GM12892 (cell line): ENCODE measurements around the gene CPA5.

ENCODE experiments used
- DNase-seq: peaks from one replicate; pipeline ENCODE4 v3.0.0; 2011; ENCODE audit not compliant: insufficient read length
- FAIRE-seq: peaks from 2 replicates; lab custom pipeline; 2011; peaks lifted over from hg19 to GRCh38; lab: Jason Lieb, UNC
- POLR2A ChIP-seq: IDR thresholded peaks from 2 replicates; pipeline ENCODE4 v1.6.1; 2011; ENCODE audit warnings: low read depth, low read length, control low read depth
- POLR2AphosphoS5 ChIP-seq: IDR thresholded peaks from 2 replicates; pipeline ENCODE4 v1.6.1; 2011; ENCODE audit warnings: low read depth, low read length, control low read depth
- TAF1 ChIP-seq: IDR thresholded peaks from 2 replicates; pipeline ENCODE4 v1.6.1; 2011; ENCODE audit warnings: low read depth, mild to moderate bottlenecking, control low read depth, low read length, borderline replicate concordance

Gene CPA5

DNA sequence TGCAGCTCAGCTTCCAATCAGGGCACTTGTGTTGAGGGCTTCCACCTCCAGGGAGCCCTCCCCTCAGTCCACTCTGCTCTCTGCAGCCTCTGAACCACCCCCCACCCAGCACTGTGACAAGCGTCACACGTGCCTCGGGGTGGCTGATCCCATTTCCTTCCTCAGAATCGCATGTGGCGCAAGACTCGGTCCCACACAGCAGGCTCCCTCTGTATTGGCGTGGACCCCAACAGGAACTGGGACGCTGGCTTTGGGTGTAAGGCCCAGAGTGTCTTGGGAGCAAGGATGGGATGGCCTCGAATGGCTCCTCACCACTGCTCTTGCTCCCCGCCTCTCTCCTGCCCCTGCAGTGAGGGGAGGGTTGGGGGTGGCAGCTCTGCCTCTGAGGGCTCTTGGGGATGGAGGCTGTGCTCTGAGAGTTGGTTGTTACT is 39.8 kb downstream of the CPA5 start:
- DNase-seq, result no peak
- FAIRE-seq, result no peak
- TF ChIP-seq POLR2A (no peak), POLR2AphosphoS5 (no peak), TAF1 (no peak)

DNA sequence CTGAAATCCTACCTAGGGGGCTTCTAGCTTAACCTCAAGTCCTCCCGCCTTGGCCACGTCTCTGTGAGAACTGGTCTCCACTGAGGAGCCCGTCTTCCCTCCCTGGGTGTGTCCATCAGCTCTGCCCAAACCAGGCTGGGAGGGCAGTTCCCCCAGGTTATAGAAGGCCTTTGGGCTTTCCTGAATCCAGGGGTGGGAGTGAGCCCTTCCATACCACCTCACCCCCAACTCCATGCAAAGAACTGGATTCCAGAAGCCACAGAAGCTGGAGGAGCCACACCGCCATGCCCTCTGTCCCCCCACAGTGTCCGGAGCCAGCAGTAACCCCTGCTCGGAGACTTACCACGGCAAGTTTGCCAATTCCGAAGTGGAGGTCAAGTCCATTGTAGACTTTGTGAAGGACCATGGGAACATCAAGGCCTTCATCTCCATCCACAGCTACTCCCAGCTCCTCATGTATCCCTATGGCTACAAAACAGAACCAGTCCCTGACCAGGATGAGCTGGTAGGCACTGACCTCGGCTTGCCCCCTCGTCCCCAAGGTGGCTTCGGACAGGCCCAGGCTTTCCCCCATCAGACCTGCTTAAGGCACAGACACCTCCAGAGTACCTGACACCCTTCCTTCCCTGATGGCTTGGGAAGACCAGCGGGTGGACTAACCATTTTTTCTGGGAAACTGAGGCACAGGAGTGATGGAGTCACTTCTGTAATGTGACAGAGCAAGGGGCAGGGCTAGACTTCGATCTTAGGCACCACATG is 40.4 kb downstream of the CPA5 start:
- FAIRE-seq, result no peak
- no peak for DNase-seq
- TF ChIP-seq POLR2AphosphoS5, result no peak
- no peak for TF ChIP-seq TAF1
- no peak for TF ChIP-seq POLR2A

DNA sequence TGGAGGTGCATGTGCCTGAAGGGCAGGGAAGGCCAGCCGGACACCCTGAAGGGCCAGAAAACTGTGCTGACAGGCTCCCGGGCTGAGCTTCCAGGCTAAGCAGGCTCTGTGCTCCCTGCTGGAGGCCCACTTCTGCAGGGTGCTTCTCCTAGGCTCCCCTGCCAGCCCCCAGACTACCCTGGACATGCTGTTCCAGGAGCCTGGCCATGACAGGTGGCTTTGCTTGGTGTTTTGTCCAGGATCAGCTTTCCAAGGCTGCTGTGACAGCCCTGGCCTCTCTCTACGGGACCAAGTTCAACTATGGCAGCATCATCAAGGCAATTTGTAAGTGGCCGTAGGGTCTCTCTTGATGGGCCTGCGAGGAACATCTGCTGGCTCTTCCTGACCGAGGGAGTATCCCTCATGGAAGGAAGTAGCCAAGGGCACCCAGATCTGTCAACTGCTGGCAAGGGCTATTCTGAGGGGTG is 41.0 kb downstream of the CPA5 start:
- TF ChIP-seq TAF1 (no peak), POLR2A (no peak), POLR2AphosphoS5 (no peak)

GRCh38 chr7:130386876-130387275 is 42.3 kb downstream of the CPA5 start:
- FAIRE-seq (no peak), DNase-seq (no peak)
- no peak for TF ChIP-seq POLR2A
- TF ChIP-seq POLR2AphosphoS5, result no peak
- no peak for TF ChIP-seq TAF1

More for the DNA sequence above, 41.0 kb downstream of the CPA5 start:
- FAIRE-seq, result no peak
- DNase-seq, result no peak

GRCh38 chr7:130387306-130387627 is 42.7 kb downstream of the CPA5 start:
- TF ChIP-seq POLR2A (no peak), POLR2AphosphoS5 (no peak), TAF1 (no peak)
- FAIRE-seq (no peak), DNase-seq (no peak)

- TF ChIP-seq POLR2AphosphoS5 (no peak), POLR2A (no peak), TAF1 (no peak)
- no peak for DNase-seq
- FAIRE-seq, result no peak
These were observed 43.2 kb downstream of the CPA5 start for GRCh38 chr7:130387628-130388403.

- no peak for FAIRE-seq
These were observed 44.1 kb downstream of the CPA5 start for GRCh38 chr7:130388671-130389070.

GRCh38 chr7:130390486-130390885 is 45.9 kb downstream of the CPA5 start:
- FAIRE-seq (no peak), DNase-seq (no peak)
- TF ChIP-seq POLR2A (no peak), TAF1 (no peak), POLR2AphosphoS5 (no peak)

More at GRCh38 chr7:130388671-130389070, 44.1 kb downstream of the CPA5 start:
- TF ChIP-seq POLR2AphosphoS5, result no peak
- TF ChIP-seq TAF1, result no peak
- TF ChIP-seq POLR2A, result no peak
- DNase-seq, result no peak

- TF ChIP-seq TAF1 (no peak), POLR2A (no peak), POLR2AphosphoS5 (no peak)
- no peak for DNase-seq
- no peak for FAIRE-seq
These were observed 48.5 kb downstream of the CPA5 start for GRCh38 chr7:130393101-130393561.

DNA sequence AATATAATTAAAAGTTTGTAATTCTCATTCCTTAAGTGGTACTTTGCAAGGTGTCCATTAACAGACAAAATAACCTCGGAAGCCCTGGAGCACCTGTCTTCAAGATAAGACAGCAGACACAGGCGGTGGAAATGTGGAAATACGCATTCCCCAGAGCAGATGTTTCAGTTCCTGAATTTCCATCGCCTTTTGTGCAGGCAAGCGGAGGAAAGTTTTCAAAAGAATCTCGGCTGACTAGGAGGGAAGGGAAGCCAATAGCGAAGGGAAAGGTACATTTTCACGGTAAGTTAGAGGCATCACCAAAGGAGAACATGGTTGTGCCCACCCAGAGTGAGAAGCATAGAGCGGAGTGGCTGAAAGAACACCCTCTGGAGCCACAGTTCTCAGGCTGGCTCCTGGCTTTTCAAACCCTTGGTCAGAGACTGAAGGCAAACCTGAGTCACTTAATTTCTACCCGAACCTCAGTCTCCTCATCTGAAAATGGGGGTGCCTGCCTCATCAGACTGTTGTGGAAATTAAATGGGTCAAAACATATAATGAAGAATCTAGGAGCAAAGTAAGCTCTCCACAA is 49.3 kb downstream of the CPA5 start:
- no peak for DNase-seq
- TF ChIP-seq POLR2A (no peak), POLR2AphosphoS5 (no peak), TAF1 (no peak)
- FAIRE-seq, result no peak

GRCh38 chr7:130394421-130395195 is 50.0 kb downstream of the CPA5 start:
- no peak for DNase-seq
- FAIRE-seq, result no peak
- no peak for TF ChIP-seq POLR2A
- TF ChIP-seq TAF1, result no peak
- TF ChIP-seq POLR2AphosphoS5, result no peak

- TF ChIP-seq TAF1 (no peak), POLR2A (no peak), POLR2AphosphoS5 (no peak)
- no peak for FAIRE-seq
- DNase-seq, result no peak
These were observed 50.8 kb downstream of the CPA5 start for GRCh38 chr7:130395421-130395820.
